Testis (tissue), 2 donors: Measurements from ENCODE around the gene MTCL3.

Experiments
- POLR2A ChIP-seq: fragments of 450-650 bp; IDR thresholded peaks from one replicate; pipeline ENCODE4 v1.6.1; 2017; ENCODE audit warnings: antibody characterized with exemption, mild to moderate bottlenecking, moderate library complexity
- TF ChIP-seq, protein P1 (sequence below), 3 experiments: fragments of 450-650 bp in 2 of 3; fragments of 200-600 bp in 1 of 3; sonication (generic) in 1 of 3; IDR thresholded peaks; one replicate each; pipeline ENCODE4 v1.5.1; 2016 to 2019; ENCODE audit warnings: antibody characterized with exemption in 3 of 3, mild to moderate bottlenecking in 2 of 3, moderate library complexity in 1 of 3

DNA sequence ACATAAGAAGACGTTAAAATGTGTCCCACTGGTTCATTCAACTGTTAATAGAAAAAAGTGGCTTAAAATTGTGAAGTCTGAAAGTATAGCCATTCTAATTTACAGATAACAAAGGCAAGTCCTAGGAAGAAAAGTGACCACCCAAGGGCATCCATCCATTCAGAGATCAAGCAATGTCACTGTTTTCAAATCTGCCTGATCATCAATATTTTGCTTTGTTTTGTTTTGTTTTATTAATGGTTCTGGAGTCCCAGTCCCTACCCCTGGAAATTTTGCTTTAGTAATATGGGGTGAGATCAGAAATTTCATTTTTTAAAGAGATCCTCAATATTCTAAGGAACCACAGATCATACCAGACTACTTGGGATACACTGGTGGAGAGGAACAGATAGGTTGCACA, 77.3 kb downstream of the MTCL3 start:
- TF ChIP-seq, protein P1, sequence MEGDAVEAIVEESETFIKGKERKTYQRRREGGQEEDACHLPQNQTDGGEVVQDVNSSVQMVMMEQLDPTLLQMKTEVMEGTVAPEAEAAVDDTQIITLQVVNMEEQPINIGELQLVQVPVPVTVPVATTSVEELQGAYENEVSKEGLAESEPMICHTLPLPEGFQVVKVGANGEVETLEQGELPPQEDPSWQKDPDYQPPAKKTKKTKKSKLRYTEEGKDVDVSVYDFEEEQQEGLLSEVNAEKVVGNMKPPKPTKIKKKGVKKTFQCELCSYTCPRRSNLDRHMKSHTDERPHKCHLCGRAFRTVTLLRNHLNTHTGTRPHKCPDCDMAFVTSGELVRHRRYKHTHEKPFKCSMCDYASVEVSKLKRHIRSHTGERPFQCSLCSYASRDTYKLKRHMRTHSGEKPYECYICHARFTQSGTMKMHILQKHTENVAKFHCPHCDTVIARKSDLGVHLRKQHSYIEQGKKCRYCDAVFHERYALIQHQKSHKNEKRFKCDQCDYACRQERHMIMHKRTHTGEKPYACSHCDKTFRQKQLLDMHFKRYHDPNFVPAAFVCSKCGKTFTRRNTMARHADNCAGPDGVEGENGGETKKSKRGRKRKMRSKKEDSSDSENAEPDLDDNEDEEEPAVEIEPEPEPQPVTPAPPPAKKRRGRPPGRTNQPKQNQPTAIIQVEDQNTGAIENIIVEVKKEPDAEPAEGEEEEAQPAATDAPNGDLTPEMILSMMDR (IDR thresholded peaks at IDR 0.05): no peak
- no peak for TF ChIP-seq POLR2A
